Pons (tissue), 1 donor: Measurements from ENCODE around the gene NCOA7.
"Not testable (repeated sequence)": the region's sequence is repeated elsewhere in the genome, so short reads cannot be mapped to it uniquely, and the experiment has no call there.

Experiments
- DNase-seq: peaks from one replicate; pipeline ENCODE4 v3.0.0-alpha.2; 2016; ENCODE audit warnings: low spot score

The NCOA7 gene

DNA sequence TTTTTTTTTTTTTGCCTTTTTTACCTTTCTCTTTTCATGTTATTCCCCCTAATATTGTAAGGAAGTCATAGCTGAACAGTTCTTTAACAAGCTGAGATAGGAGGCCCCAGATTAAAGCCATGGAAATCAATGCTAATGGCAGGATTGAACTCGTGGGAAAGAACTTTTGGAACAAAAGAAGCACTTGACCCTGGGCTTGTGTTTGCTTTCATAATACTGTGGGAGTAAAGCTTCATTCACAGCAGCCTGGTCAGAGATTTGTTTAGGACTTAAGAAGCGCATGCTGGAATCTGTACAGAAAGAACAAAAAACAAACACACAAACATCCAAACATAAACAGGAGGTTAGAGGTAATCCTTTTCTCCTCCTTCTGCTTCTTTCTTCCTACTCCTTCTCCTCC, 36.2 kb upstream of the NCOA7 start:
- no peak for DNase-seq

DNA sequence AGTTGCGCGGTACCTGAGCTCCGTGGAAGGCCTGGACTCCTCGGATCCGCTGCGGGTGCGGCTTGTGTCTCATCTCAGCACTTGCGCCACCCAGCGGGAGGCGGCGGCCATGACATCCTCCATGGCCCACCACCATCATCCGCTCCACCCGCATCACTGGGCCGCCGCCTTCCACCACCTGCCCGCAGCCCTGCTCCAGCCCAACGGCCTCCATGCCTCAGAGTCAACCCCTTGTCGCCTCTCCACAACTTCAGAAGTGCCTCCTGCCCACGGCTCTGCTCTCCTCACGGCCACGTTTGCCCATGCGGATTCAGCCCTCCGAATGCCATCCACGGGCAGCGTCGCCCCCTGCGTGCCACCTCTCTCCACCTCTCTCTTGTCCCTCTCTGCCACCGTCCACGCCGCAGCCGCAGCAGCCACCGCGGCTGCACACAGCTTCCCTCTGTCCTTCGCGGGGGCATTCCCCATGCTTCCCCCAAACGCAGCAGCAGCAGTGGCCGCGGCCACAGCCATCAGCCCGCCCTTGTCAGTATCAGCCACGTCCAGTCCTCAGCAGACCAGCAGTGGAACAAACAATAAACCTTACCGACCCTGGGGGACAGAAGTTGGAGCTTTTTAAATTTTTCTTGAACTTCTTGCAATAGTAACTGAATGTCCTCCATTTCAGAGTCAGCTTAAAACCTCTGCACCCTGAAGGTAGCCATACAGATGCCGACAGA, 31.4 kb upstream of the NCOA7 start:
- no peak for DNase-seq

DNA sequence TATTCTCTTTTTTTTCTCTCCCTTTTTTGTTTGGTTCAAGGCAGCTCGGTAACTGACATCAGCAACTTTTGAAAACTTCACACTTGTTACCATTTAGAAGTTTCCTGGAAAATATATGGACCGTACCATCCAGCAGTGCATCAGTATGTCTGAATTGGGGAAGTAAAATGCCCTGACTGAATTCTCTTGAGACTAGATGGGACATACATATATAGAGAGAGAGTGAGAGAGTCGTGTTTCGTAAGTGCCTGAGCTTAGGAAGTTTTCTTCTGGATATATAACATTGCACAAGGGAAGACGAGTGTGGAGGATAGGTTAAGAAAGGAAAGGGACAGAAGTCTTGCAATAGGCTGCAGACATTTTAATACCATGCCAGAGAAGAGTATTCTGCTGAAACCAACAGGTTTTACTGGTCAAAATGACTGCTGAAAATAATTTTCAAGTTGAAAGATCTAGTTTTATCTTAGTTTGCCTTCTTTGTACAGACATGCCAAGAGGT, 30.8 kb upstream of the NCOA7 start:
- DNase-seq: no peak

DNA sequence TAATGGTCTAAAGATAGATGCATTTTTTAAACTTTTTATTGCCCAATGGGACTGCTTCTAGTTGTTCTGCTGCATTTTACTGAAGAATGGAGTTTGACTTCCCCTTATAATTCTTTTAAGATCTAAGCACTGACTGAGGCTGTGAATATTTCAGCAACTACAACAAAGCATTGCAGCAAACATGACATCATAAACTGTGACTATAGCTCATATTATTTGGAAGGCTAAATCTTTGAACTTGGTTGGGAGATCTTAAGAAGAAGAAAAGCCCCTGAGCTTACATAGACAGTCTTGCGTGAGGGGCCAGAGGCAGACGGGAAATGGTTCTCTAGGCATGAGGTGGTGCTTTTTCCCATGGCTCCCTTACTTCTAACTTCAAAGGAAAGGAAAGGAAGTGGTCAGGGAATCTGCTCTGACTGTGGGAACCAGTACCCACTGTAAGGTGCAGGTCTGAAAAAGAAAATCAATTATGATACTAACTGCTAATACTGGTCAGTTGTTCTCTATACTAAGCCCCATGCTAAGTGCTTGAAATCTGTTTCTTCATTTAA, 26.6 kb upstream of the NCOA7 start:
- no peak for DNase-seq

DNA sequence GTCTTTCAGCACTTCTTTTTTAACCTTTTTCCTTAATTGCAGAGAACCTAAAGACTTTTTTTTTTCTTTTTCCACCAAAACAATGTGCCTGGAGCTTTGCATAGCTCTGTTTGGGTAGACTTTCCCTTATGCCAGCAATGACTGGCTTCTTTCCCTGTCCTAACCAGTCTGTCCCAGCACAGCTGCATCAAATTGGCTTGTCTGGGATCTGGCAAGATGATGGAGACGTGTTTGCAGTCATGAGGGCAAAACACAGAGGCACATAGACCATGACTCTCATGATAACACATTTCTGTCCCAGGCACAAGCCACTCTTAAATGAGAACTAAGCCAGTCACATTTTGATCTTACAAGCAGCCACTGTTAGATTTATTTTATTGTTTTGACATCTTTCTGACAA, 24.8 kb upstream of the NCOA7 start:
- peak; percentile 46 for DNase-seq

DNA sequence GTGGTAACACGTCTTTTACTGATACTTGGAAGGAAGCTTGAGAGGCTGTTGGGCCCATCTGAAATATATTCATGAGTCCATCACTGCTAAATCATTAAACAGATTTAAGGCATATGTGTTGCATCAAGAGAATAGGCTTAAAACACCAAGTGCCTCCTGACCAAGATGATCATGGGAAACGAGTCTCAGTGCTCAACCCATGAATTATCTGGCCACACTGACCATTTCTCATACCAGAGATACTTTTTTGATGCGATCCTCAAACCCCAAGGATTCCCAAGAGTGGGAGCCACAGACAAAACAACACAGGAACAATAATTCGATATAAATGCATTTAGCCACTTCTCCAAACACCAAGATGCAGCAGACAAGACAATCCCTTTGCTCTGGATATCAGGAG, 24.1 kb upstream of the NCOA7 start:
- DNase-seq: no peak

DNA sequence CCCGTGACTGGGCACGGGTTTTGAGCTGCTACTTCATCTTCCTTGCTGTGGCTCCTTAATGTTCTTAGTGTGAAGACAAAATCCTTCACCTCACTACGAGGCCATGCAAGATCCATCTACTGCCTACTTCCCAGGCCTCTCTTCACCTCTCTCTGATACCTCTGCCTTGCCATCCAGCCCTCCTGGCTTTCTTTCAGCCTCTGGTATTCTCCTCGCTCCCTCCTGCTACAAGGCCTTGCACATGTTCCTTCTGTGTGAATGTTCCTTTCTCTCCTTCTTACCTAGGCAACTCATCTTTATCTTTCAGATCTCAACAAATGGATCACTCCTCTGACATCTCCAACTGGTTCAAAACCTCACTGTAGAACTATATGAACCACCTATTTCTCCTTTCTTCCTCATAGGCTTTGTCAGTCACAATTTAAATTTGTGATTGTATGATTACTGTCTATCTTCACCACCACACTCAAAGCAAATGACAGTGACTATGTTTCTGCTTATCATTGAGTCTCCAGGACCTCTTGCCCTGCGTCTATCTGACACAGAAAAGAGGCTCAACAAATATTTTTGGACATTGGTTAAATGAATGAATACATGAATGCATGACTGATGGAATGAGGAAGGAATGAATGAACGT, 21.5 kb upstream of the NCOA7 start:
- no peak for DNase-seq

DNA sequence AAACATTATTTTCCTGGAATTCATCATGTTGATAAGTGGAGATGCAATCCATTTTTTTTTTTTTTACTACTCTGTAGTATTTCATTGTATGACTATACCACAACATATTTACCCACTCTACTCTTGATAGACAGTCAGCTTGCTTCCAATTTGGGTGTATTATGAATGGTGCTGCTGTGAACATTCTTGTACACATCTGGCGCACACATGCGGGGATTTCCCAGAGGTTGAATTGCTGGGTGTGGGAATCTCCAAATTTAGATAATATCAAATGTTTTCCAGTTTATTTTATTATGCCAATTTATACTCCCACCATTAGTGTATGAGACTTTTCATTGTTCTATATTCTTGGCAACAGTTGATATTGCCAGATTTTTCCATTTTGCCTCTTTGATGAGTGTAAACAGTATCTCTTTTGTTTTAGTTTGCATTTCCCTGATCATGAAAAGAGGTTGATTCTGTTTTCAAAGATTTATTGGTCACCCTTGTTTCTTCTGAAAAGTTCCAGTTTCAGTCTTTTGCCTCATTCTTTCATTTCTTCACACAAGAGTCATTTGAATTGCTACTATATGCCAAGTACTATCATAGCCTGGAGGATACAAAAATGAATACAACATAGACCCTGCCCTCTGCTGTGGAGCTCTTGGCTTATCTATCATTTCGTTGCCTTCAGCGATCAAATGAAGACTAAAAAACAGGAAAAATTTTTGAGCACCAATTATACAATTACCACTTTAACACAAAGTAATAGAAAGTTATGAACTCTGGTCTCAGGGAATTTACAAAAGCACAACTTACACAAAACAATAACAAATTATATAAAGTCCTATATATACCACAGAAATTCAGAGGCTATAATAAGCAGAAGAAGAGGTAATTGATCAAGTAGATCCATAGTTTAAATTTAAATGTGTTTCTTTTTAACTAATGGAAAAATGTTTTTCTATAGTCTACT, 17.1 kb upstream of the NCOA7 start:
- DNase-seq: peak; percentile 65

DNA sequence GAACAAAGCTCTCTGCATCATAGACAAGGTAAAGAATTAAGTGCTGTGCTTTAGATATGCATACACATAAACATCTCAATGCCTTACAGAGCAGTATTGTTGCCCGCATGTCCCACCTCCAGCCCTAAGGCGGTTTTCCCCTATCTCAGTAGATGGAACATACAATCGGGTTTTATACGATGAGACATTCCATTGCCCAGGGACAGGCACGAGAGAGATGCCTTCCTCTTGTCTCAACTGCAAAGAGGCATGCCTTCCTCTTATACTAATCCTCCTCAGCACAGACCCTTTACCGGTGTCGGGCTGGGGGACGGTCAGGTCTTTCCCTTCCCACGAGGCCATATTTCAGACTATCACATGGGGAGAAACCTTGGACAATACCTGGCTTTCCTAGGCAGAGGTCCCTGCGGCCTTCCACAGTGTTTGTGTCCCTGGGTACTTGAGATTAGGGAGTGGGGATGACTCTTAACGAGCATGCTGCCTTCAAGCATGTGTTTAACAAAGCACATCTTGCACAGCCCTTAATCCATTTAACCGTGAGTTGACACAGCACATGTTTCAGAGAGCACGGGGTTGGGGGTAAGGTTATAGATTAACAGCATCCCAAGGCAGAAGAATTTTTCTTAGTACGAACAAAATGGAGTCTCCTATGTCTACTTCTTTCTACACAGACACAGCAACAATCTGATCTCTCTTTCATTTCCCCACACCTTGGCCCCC, 14.5 kb upstream of the NCOA7 start:
- not testable (repeated sequence) for DNase-seq

DNA sequence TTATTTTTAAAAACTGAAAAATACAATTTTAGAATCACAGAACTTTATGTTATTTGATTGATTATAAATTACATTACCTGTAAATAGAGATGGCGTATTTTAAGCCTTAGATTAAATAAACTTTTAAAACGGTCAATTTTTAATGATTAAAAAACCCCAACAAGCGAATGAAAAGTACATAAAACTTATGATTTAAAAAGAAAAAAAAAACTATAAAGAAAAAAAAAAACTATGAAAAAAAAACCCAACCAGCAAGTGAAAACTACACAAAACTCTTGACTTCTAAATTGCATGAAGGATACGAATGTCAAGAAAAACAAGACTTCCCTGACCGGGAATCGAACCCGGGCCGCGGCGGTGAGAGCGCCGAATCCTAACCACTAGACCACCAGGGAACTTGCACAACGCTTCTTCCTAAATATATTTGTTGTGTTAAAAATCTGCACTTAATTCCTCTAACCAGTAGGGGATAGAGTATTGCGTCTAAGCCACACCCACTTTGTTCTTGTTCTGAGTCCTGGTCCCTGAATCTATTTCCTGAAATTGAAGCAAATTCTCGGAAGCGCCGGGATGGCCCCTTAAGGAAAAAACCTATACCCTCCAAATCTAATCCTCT, 10.7 kb upstream of the NCOA7 start:
- DNase-seq: peak; percentile 99

DNA sequence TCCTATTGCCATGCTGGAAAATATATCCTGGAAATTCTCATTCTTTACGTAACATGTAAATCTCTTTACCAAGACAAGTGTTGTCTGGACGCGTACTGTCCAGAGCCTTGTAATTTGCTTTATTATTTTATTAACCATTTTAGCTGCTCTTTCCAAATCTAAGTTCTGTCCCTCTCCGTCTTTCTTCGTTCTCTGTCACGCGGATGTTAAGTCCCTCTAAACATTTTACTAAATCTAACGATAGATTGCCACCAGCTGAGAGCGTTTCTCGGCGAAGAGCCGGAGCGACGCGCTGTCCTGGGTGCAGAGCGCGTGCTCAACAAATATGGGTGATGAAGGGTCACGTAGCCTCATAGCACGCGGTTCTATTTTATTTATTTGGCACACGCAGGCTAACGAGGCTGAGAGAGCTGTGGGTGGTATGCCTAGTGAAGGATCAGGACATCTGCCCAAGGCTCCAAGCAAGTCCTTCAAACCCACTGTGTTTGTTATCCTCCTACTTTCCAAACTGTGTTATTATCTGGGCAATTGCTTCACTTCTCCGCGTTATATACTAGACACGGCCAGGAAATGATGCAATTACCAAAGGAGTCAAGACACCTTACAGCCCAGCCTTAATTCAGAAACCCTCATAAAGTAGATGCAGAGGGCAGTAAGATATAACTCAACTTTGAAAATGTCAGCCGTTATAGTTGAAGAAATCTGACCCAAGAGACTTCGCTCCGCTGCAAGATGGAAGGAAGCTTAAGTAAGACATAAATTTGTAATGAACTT, 10.0 kb upstream of the NCOA7 start:
- peak; percentile 82 for DNase-seq

DNA sequence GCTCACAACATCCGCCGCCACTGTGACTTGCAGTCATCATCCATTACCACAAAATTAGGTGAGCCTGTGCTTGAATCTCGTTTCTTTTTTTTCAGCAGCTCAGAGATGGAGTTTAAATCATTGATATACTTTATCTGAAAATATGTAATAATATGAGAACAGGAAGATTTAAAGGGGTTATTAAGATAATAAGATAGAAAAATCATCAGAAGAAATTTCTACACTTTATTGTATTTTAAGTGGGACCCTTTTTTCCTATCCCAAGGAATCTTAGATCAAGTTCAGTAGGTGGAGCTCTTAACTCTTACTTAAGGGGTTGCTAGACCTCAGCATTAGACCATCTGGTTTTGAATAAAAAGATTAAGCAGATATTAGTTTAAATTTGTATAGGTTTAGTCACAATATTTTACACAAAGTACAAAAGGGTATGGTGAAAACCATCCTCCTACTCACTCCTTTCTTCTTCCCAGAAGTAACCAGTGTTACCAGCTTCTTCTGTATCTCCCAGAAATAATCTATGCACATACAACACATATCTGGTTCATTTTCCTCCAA, 9.4 kb upstream of the NCOA7 start:
- peak; percentile 74 for DNase-seq

DNA sequence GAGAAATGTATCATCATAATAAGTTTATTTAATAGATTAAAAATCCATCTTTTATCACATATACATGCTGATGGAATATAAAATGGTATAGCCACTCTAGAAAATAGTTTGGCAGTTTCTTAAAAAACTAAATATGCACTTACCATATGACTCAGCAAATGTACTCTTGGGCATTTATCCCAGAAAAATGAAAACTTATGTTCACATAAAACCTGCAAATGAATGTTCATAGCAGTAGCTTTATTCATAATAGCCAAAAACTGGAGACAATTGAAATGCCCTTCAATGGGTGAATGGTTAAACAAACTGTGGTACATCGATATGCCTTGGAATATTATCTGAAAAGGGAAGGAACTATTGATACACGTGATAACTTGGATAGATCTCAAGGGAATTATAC, 6.4 kb upstream of the NCOA7 start:
- no peak for DNase-seq

DNA sequence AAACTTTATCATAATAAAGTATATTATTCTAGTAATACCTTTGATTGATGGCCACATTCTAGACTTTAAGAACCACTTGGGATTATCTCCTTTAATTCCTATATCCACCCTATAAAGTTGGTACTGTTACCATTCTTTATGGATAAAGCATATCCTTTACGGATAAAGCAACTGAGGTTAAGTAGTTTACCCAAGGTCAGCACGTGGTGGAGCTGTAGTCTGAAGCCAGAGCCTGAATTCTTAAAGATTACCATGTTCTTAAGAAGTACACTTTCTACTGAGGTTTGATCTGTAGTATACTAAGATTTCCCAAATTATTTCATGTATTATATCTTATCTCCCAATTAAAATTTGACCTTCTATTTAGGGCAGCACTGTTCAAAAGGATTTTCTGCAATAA, 3.0 kb upstream of the NCOA7 start:
- DNase-seq: no peak

DNA sequence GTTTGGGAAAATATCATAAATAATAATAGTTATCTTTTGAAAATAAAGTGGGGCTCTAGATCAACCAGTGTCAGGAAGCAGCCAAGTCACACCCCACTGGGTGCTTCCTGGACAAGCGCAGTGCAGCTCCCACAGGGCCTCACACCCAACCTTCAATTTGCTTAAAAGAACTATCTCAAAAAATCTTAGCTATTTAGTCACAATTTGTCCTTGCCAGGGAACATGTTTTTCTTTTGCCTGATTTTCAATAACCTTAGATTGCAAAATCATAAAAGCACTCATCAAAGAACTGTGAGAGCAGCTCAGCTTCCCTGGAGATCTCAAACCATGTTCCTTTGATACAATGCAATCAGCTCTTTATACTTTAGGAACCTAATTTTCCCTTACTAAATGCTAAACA, 1.6 kb upstream of the NCOA7 start:
- no peak for DNase-seq

DNA sequence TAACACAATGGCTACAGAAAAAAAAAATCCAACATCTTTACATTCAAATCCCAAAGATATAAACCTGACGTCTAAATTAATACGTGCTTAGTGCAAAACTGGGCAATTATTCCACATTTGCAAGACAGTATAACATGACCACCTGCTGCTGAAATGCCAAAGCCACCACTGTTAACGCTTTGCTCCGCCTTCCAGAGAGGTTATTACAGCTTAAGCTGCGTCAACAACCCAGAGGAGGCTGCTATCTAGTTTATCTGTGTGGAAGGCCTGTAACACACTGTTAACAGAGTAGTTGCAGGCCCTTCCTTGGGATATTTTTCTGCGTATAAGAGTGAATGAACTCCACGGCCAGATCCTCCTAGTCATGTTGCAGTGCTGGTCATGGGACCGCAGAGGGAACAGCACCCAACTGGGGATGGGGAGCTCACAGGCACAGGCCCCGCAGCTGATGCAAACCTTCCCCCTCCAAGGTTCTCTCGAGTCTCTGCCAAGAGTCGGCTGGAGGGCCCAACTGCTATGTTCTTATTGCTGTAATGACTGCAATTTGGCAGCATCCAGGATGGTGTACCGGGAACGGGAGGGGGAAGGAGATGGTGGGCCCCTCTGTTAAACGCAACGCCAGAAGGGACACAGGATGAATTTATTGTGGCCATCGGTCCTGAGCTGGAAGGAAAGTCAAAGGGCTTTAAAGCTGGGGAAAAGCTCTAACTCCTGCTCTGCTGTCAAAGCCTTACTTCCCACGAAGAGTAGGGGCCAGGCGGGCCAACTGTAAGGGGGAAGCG, 993 bp upstream of the NCOA7 start:
- DNase-seq: peak; percentile 83

DNA sequence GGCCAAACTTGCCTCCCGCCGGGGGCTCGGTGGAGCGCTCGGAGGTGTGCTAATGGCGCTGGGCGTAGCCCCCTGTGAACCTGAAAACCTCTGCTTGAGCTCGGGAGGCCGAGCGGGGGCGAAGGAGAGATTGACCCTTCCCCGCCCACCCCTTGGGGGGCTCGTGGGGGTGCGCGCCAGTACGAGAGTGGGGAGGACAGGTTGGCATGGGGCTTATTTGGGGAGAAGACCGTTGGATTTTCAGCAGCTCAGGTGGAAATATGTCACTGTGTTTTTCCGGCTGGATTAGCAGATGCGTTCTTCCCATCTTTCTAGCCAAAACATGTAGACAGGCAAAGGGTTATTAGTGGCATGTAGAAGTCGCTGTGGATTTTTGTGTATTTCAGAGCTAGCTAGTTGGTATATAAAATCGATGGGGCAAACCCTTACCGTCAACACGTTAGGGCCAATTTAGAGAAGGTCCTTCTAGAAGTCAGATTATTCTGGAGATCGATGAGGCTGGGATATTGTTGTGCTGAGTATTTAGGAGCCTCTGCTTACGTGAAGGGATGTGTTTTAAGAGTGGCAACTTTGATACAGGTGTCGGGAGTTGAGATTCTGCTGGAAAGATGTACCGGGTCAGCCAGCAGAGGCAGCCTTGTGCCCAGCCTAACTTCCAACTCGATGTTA, 525 bp downstream of the NCOA7 start:
- DNase-seq: peak; percentile 88

DNA sequence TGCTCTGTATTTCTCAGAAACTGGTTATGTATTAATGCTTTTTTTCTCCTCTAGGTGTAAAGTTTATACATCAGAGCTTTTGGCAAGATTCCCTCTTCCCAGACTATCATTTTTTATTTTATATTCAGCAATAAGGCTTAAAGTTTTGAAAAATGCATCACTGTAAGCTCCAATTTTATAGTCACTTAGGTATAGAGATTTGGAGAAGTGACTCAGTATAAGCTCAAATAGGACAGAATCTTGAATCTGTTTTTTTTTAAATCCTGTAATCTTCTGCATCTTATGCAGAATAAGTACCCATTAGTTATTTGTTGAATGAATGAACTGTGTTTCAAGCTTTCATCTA, 1.0 kb downstream of the NCOA7 start:
- no peak for DNase-seq

DNA sequence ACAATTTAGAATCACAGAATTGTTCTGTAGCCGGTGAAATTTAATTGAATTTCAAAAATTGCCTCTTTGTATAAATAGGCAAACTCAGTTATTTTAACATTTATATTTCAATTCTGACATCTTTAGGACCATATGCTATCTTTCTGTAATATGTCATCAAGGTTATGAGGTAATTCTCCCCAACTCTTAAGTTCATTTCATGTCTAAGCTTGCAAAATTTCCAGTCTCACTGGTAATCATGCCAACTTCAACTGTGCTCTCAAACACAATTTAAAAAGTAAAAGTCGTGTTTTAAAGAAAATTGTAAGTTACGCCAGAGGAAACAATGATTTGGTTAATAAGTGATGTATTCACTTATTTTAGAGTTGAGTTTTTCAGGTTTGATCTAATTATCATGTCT, 1.4 kb downstream of the NCOA7 start:
- no peak for DNase-seq
